ENCODE data around the gene MPZ. TPM values are rescaled to one million over a fixed set of nuclear protein-coding genes. Genes with fewer than 3 reads are reported as not detected.
A peak's percentile ranks its signal among the peaks of the same experiment; 100 is the strongest.

The MPZ gene
- total RNA-seq, 2 experiments from 2014 or later, result 4.6 to 5.3 TPM

- H3K27ac Mint-ChIP-seq, result peak overlapping the region; percentile 37
- H3K4me3 Mint-ChIP-seq, result no peak overlapping the region
- H3K27me3 Mint-ChIP-seq, result no peaks in the 10 kb centered on the region
- no peaks in the 10 kb centered on the region for H3K9me3 Mint-ChIP-seq (ENCODE audit: low read depth)
- ChIA-PET POLR2A (no interaction called here), CTCF (no interaction called here)
- peaks cover 8% of the 10 kb centered on the region for H3K4me1 Mint-ChIP-seq
- intact Hi-C loops (cut with DNase I, micrococcal nuclease), result no loop called here
- DNase-seq (no peak), ATAC-seq (no peak)
- H3K36me3 Mint-ChIP-seq (ENCODE audit: low read depth), result no peaks in the 10 kb centered on the region
Measured at GRCh38 chr1:161299347-161299746, 10.4 kb downstream of the MPZ start.

GRCh38 chr1:161298116-161298515 lies 11.7 kb downstream of the MPZ start:
- Mint-ChIP-seq H3K4me1 (peaks cover 2% of the 10 kb centered on the region), H3K36me3 (ENCODE audit: low read depth) (no peaks in the 10 kb centered on the region), H3K27ac (no peak overlapping the region), H3K27me3 (no peaks in the 10 kb centered on the region), H3K4me3 (no peak overlapping the region), H3K9me3 (ENCODE audit: low read depth) (no peaks in the 10 kb centered on the region)
- DNase-seq (no peak), ATAC-seq (no peak)
- CTCF ChIA-PET, result interaction anchor here (0.6 kb wide), 2 partner anchors 69 to 87 kb away, joined by 3 read pairs; no protein-coding TSS in a partner anchor
- intact Hi-C loops (cut with DNase I, micrococcal nuclease), result no loop called here
- POLR2A ChIA-PET, result no interaction called here

GRCh38 chr1:161297415-161297814 lies 12.4 kb downstream of the MPZ start:
- no peaks in the 10 kb centered on the region for H3K27me3 Mint-ChIP-seq
- POLR2A ChIA-PET, result no interaction called here
- no peak overlapping the region for H3K27ac Mint-ChIP-seq
- no peaks in the 10 kb centered on the region for H3K36me3 Mint-ChIP-seq (ENCODE audit: low read depth)
- CTCF ChIA-PET, result interaction anchor here (0.6 kb wide), 1 partner anchor 86 kb away, joined by 3 read pairs; no protein-coding TSS in a partner anchor
- H3K4me3 Mint-ChIP-seq, result no peak overlapping the region
- H3K9me3 Mint-ChIP-seq (ENCODE audit: low read depth), result no peaks in the 10 kb centered on the region
- intact Hi-C loops (cut with DNase I, micrococcal nuclease), result no loop called here
- ATAC-seq, result no peak
- DNase-seq, result no peak
- no peaks in the 10 kb centered on the region for H3K4me1 Mint-ChIP-seq

GRCh38 chr1:161290779-161291178 lies 19.0 kb downstream of the MPZ start:
- Mint-ChIP-seq H3K27me3 (no peaks in the 10 kb centered on the region), H3K36me3 (ENCODE audit: low read depth) (no peaks in the 10 kb centered on the region), H3K9me3 (ENCODE audit: low read depth) (no peaks in the 10 kb centered on the region), H3K4me3 (no peak overlapping the region), H3K4me1 (no peaks in the 10 kb centered on the region), H3K27ac (no peak overlapping the region)
- CTCF ChIA-PET, result interaction anchor here (0.5 to 4.2 kb wide), 37 partner anchors 8 to 1123 kb away, joined by 3 to 27 read pairs (median 4); partner anchors contain the start of genes NDUFS2, PPOX, SDHC and TOMM40L
- DNase-seq, result no peak
- ATAC-seq, result no peak
- POLR2A ChIA-PET, result interaction anchor here (0.7 kb wide), 2 partner anchors 65 to 125 kb away, joined by 3 to 5 read pairs; partner anchors contain the start of gene TOMM40L
- intact Hi-C loops (cut with DNase I, micrococcal nuclease), result loop anchor here (1.0 kb wide), 2 partner anchors 63 to 98 kb away; no protein-coding TSS in a partner anchor

- intact Hi-C loops (cut with DNase I, micrococcal nuclease), result no loop called here
- CTCF ChIA-PET, result interaction anchor here (0.5 to 3.2 kb wide), 5 partner anchors 8 to 665 kb away, joined by 3 to 7 read pairs (median 4); partner anchors contain the start of gene TOMM40L
- Mint-ChIP-seq H3K4me1 (no peaks in the 10 kb centered on the region), H3K4me3 (no peak overlapping the region), H3K27me3 (no peaks in the 10 kb centered on the region), H3K36me3 (ENCODE audit: low read depth) (no peaks in the 10 kb centered on the region), H3K27ac (no peak overlapping the region), H3K9me3 (ENCODE audit: low read depth) (no peaks in the 10 kb centered on the region)
- ATAC-seq (no peak), DNase-seq (no peak)
- POLR2A ChIA-PET, result interaction anchor here (0.6 kb wide), 1 partner anchor 119 kb away, joined by 4 read pairs; no protein-coding TSS in a partner anchor
Measured at GRCh38 chr1:161287482-161288054, 22.2 kb downstream of the MPZ start.

GRCh38 chr1:161285521-161285920 lies 24.2 kb downstream of the MPZ start:
- intact Hi-C loops (cut with DNase I, micrococcal nuclease), result no loop called here
- H3K4me1 Mint-ChIP-seq, result no peaks in the 10 kb centered on the region
- POLR2A ChIA-PET, result no interaction called here
- DNase-seq (no peak), ATAC-seq (no peak)
- H3K9me3 Mint-ChIP-seq (ENCODE audit: low read depth), result no peaks in the 10 kb centered on the region
- H3K36me3 Mint-ChIP-seq (ENCODE audit: low read depth), result no peaks in the 10 kb centered on the region
- H3K4me3 Mint-ChIP-seq, result no peak overlapping the region
- CTCF ChIA-PET, result interaction anchor here (1.1 to 3.2 kb wide), 2 partner anchors 36 to 60 kb away, joined by 3 to 7 read pairs; partner anchors contain the start of gene TOMM40L
- no peaks in the 10 kb centered on the region for H3K27me3 Mint-ChIP-seq
- no peak overlapping the region for H3K27ac Mint-ChIP-seq

GRCh38 chr1:161285113-161285512 lies 24.7 kb downstream of the MPZ start:
- H3K27ac Mint-ChIP-seq, result no peak overlapping the region
- CTCF ChIA-PET, result interaction anchor here (1.1 to 3.2 kb wide), 3 partner anchors 21 to 60 kb away, joined by 3 to 7 read pairs (median 3); partner anchors contain the start of gene TOMM40L
- H3K27me3 Mint-ChIP-seq, result no peaks in the 10 kb centered on the region

GRCh38 chr1:161282991-161283390 lies 26.8 kb downstream of the MPZ start:
- Mint-ChIP-seq H3K27ac (no peak overlapping the region), H3K9me3 (ENCODE audit: low read depth) (no peaks in the 10 kb centered on the region), H3K4me1 (no peaks in the 10 kb centered on the region), H3K4me3 (no peak overlapping the region), H3K27me3 (no peaks in the 10 kb centered on the region), H3K36me3 (ENCODE audit: low read depth) (no peaks in the 10 kb centered on the region)
- ChIA-PET CTCF (interaction anchor here (1.0 to 2.1 kb wide), 6 partner anchors 9 to 117 kb away, joined by 3 to 10 read pairs (median 4); no protein-coding TSS in a partner anchor), POLR2A (no interaction called here)
- ATAC-seq, result no peak
- DNase-seq, result no peak
- intact Hi-C loops (cut with DNase I, micrococcal nuclease), result no loop called here

More at GRCh38 chr1:161285113-161285512, 24.7 kb downstream of the MPZ start:
- Mint-ChIP-seq H3K36me3 (ENCODE audit: low read depth) (no peaks in the 10 kb centered on the region), H3K4me3 (no peak overlapping the region), H3K4me1 (no peaks in the 10 kb centered on the region), H3K9me3 (ENCODE audit: low read depth) (no peaks in the 10 kb centered on the region)
- DNase-seq (no peak), ATAC-seq (no peak)
- intact Hi-C loops (cut with DNase I, micrococcal nuclease), result no loop called here
- POLR2A ChIA-PET, result no interaction called here

- Mint-ChIP-seq H3K27me3 (peaks cover 3% of the 10 kb centered on the region), H3K4me3 (no peak overlapping the region), H3K4me1 (no peaks in the 10 kb centered on the region), H3K9me3 (ENCODE audit: low read depth) (no peaks in the 10 kb centered on the region), H3K27ac (no peak overlapping the region), H3K36me3 (ENCODE audit: low read depth) (no peaks in the 10 kb centered on the region)
- intact Hi-C loops (cut with DNase I, micrococcal nuclease), result no loop called here
- no peak for DNase-seq
- ATAC-seq, result no peak
- CTCF ChIA-PET, result no interaction called here
- POLR2A ChIA-PET, result no interaction called here
Measured at GRCh38 chr1:161274874-161275273, 34.9 kb downstream of the MPZ start.

- ChIA-PET POLR2A (no interaction called here), CTCF (interaction anchor here (1.0 kb wide), 1 partner anchor 60 kb away, joined by 3 read pairs; no protein-coding TSS in a partner anchor)
- Mint-ChIP-seq H3K9me3 (ENCODE audit: low read depth) (no peaks in the 10 kb centered on the region), H3K4me3 (no peak overlapping the region), H3K27me3 (peaks cover 5% of the 10 kb centered on the region), H3K36me3 (ENCODE audit: low read depth) (no peaks in the 10 kb centered on the region), H3K27ac (no peak overlapping the region), H3K4me1 (no peaks in the 10 kb centered on the region)
- intact Hi-C loops (cut with DNase I, micrococcal nuclease), result no loop called here
- DNase-seq (no peak), ATAC-seq (no peak)
Measured at GRCh38 chr1:161273402-161273801, 36.4 kb downstream of the MPZ start.

GRCh38 chr1:161267321-161267720 lies 42.4 kb downstream of the MPZ start:
- no peak overlapping the region for H3K4me3 Mint-ChIP-seq
- ChIA-PET CTCF (interaction anchor here (0.6 to 1.2 kb wide), 2 partner anchors 9 to 15 kb away, joined by 3 to 5 read pairs; partner anchors contain the start of gene PCP4L1), POLR2A (no interaction called here)
- no peaks in the 10 kb centered on the region for H3K36me3 Mint-ChIP-seq (ENCODE audit: low read depth)
- no peak overlapping the region for H3K27ac Mint-ChIP-seq
- DNase-seq, result no peak
- intact Hi-C loops (cut with DNase I, micrococcal nuclease), result no loop called here
- no peaks in the 10 kb centered on the region for H3K9me3 Mint-ChIP-seq (ENCODE audit: low read depth)
- no peak for ATAC-seq
- H3K4me1 Mint-ChIP-seq, result no peaks in the 10 kb centered on the region
- H3K27me3 Mint-ChIP-seq, result peaks cover 5% of the 10 kb centered on the region

- no peak overlapping the region for H3K27ac Mint-ChIP-seq
- ChIA-PET POLR2A (no interaction called here), CTCF (interaction anchor here (0.6 to 1.2 kb wide), 3 partner anchors 8 to 41 kb away, joined by 3 to 5 read pairs (median 4); partner anchors contain the start of genes PCP4L1 and TOMM40L)
- no peaks in the 10 kb centered on the region for H3K36me3 Mint-ChIP-seq (ENCODE audit: low read depth)
- peaks cover 8% of the 10 kb centered on the region for H3K27me3 Mint-ChIP-seq
- intact Hi-C loops (cut with DNase I, micrococcal nuclease), result no loop called here
- no peak overlapping the region for H3K4me3 Mint-ChIP-seq
- H3K9me3 Mint-ChIP-seq (ENCODE audit: low read depth), result no peaks in the 10 kb centered on the region
- DNase-seq (no peak), ATAC-seq (no peak)
- H3K4me1 Mint-ChIP-seq, result no peaks in the 10 kb centered on the region
Measured at GRCh38 chr1:161266836-161267235, 42.9 kb downstream of the MPZ start.

Data from activated CD4-positive, alpha-beta T cell treated with anti-CD3 and anti-CD28 coated beads for 36 hours (primary cell).